HepG2 (cell line): ENCODE data around the gene PRDX2. TPM values are rescaled to one million over a fixed set of nuclear protein-coding genes. Genes with fewer than 3 reads are reported as not detected.

ENCODE experiments used
- ATM ChIP-seq: fragments of 450-650 bp; IDR thresholded peaks from 2 replicates; pipeline ENCODE4 v1.7.1; 2017; ENCODE audit warnings: mild to moderate bottlenecking, borderline replicate concordance
- BCLAF1 ChIP-seq: fragments of 450-650 bp; IDR thresholded peaks from 2 replicates; pipeline ENCODE4 v1.6.1; 2017; ENCODE audit warnings: mild to moderate bottlenecking
- CBX2 ChIP-seq, 2 experiments: fragments of 200-600 bp in 1 of 2; sonication (generic); formaldehyde crosslinking in 1 of 2; IDR thresholded peaks; 2 replicates each; pipeline versions ENCODE4 v1.7.0 to v1.8.1; 2018 to 2022; ENCODE audit warnings: low read depth in 2 of 2, low read length in 1 of 2, mild to moderate bottlenecking in 1 of 2, missing genetic modification reagents in 1 of 2
- CEBPB ChIP-seq: IDR thresholded peaks from 2 replicates; pipeline ENCODE4 v1.6.1; 2011; ENCODE audit warnings: low read depth, low read length, improper control_type of control experiment, borderline replicate concordance
- FOXK2 ChIP-seq: fragments of 450-650 bp; IDR thresholded peaks from 2 replicates; pipeline ENCODE4 v1.6.1; 2016
- KAT8 ChIP-seq: IDR thresholded peaks from 2 replicates; pipeline ENCODE4 v1.6.1; 2016; ENCODE audit warnings: missing genetic modification reagents, missing compliant biosample characterization
- NFIB ChIP-seq: sonication (generic); formaldehyde crosslinking; IDR thresholded peaks from 2 replicates; pipeline ENCODE4 v1.9.0; 2021; ENCODE audit warnings: missing genetic modification reagents, mild to moderate bottlenecking, borderline replicate concordance
- PHB2 ChIP-seq: fragments of 450-650 bp; IDR thresholded peaks from 2 replicates; pipeline ENCODE4 v1.6.1; 2018; ENCODE audit not compliant: partially characterized antibody
- RARG ChIP-seq: sonication (generic); formaldehyde crosslinking; IDR thresholded peaks from 2 replicates; pipeline ENCODE4 v1.4.0; 2020; ENCODE audit warnings: low read depth, mild to moderate bottlenecking, missing genetic modification reagents
- REL ChIP-seq: sonication (generic); formaldehyde crosslinking; conservative IDR thresholded peaks from 2 replicates; pipeline ENCODE4 v1.8.0; 2022; ENCODE audit warnings: mild to moderate bottlenecking, missing genetic modification reagents, moderate library complexity
- SIN3A ChIP-seq: IDR thresholded peaks from 2 replicates; pipeline ENCODE4 v1.6.1; 2011; ENCODE audit warnings: low read depth, mild to moderate bottlenecking, control low read depth, low read length, borderline replicate concordance
- XRCC5 ChIP-seq: fragments of 200-400 bp; formaldehyde crosslinking; optimal IDR thresholded peaks from 2 replicates; pipeline ENCODE3; 2017; ENCODE audit warnings: mild to moderate bottlenecking, low read length
- ZBTB42 ChIP-seq: sonication (generic); formaldehyde crosslinking; IDR thresholded peaks from 2 replicates; pipeline ENCODE4 v1.5.0; 2020; ENCODE audit warnings: mild to moderate bottlenecking, missing genetic modification reagents
- ZFAT ChIP-seq: sonication (generic); formaldehyde crosslinking; conservative IDR thresholded peaks from 2 replicates; pipeline ENCODE4 v1.8.1; 2023; ENCODE audit warnings: missing genetic modification reagents, inconsistent platforms
- ZNF317 ChIP-seq: sonication (generic); formaldehyde crosslinking; IDR thresholded peaks from 2 replicates; pipeline ENCODE4 v1.5.0; 2020; ENCODE audit warnings: mild to moderate bottlenecking, missing genetic modification reagents
- ZNF430 ChIP-seq: sonication (generic); formaldehyde crosslinking; IDR thresholded peaks from 2 replicates; pipeline ENCODE4 v1.9.0; 2021; ENCODE audit warnings: mild to moderate bottlenecking, missing genetic modification reagents
- ZNF574 ChIP-seq: sonication (generic); formaldehyde crosslinking; IDR thresholded peaks from 2 replicates; pipeline ENCODE4 v1.4.0; 2020; ENCODE audit warnings: missing genetic modification reagents
- ZNF652 ChIP-seq: IDR thresholded peaks from 2 replicates; pipeline ENCODE4 v1.6.1; 2016; ENCODE audit warnings: low read depth, borderline replicate concordance
- ZNF749 ChIP-seq: sonication (generic); formaldehyde crosslinking; IDR thresholded peaks from 2 replicates; pipeline ENCODE4 v1.8.0; 2022; ENCODE audit warnings: mild to moderate bottlenecking, missing genetic modification reagents, moderate library complexity, borderline replicate concordance
- ZSCAN31 ChIP-seq: sonication (generic); formaldehyde crosslinking; IDR thresholded peaks from 2 replicates; pipeline ENCODE4 v1.5.0; 2020; ENCODE audit warnings: low read depth, mild to moderate bottlenecking, missing genetic modification reagents
- ZSCAN9 ChIP-seq: IDR thresholded peaks from 2 replicates; pipeline ENCODE4 v1.6.1; 2016; ENCODE audit warnings: borderline replicate concordance
- ZUFSP ChIP-seq: sonication (generic); formaldehyde crosslinking; IDR thresholded peaks from 2 replicates; pipeline ENCODE4 v1.9.0; 2021; ENCODE audit warnings: missing genetic modification reagents, mild to moderate bottlenecking, borderline replicate concordance
- polyA plus RNA-seq, 8 experiments: library from polyadenylated mRNA; depleted of rRNA in 3 of 8; stranded (reverse) in 7 of 8; unstranded in 1 of 8; fragments of >200 nt; fragmentation: Illumina TruSeq in 4 of 8; extraction: Trizol in 4 of 8; gene quantifications; 2 replicates each; pipeline versions ENCODE4 v1.2.1 to v1.2.3, GENCODE V29; 2011 to 2016; ENCODE audit warnings: low read depth in 4 of 8, missing spikeins in 1 of 8, mixed read lengths in 1 of 8; ENCODE audit not compliant: insufficient read depth in 1 of 8
- total RNA-seq, 5 experiments: library from RNA; depleted of rRNA; stranded (reverse); fragments of >200 nt; fragmentation: Illumina TruSeq; extraction: Trizol; gene quantifications; 2 replicates each; pipeline ENCODE4 v1.2.3, GENCODE V29; 2016; ENCODE audit warnings: low read depth in 1 of 5

Gene PRDX2
- total and polyA plus RNA-seq, 2 of the 13 experiments (the other 11 are each of a cell fraction or from before 2014, with no cell fraction given): 218 to 381 TPM

- no peak for TF ChIP-seq ZNF652 (CRISPR knock-in tag)
- TF ChIP-seq CBX2 (IDR thresholded peaks at IDR 0.05; ENCODE audit: low read depth, low read length): no peak
- no peak for TF ChIP-seq CBX2 (CRISPR knock-in tag; IDR thresholded peaks at IDR 0.05; ENCODE audit: low read depth)
- no peak for TF ChIP-seq NFIB (CRISPR knock-in tag)
- no peak for TF ChIP-seq RARG (CRISPR knock-in tag)
- TF ChIP-seq ZNF749 (CRISPR knock-in tag): no peak
- no peak for TF ChIP-seq CEBPB
- no peak for TF ChIP-seq REL (CRISPR knock-in tag)
- TF ChIP-seq XRCC5: no peak
- no peak for TF ChIP-seq KAT8
- TF ChIP-seq ZFAT: no peak
- no peak for TF ChIP-seq ATM
- TF ChIP-seq ZNF317 (CRISPR knock-in tag): no peak
- TF ChIP-seq ZSCAN31: no peak
- TF ChIP-seq ZNF430 (CRISPR knock-in tag): 0 out of 2 replicates have a peak, but pooled peaks have one; percentile 8
- peak; percentile 93 for TF ChIP-seq FOXK2
- no peak for TF ChIP-seq ZBTB42 (CRISPR knock-in tag)
- TF ChIP-seq ZSCAN9: no peak
- no peak for TF ChIP-seq PHB2
- no peak for TF ChIP-seq ZUFSP
- TF ChIP-seq ZNF574 (CRISPR knock-in tag): no peak
- 0 out of 2 replicates have a peak, but pooled peaks have one; percentile 22 for TF ChIP-seq SIN3A
- TF ChIP-seq BCLAF1: no peak
Measured at GRCh38 chr19:12790628-12791344, 10.8 kb downstream of the PRDX2 start (continued).
